CMK (cell line): ENCODE data around the gene DNAH3.
"Not testable (repeated sequence)": the region's sequence is repeated elsewhere in the genome, so short reads cannot be mapped to it uniquely, and the experiment has no call there.

ENCODE experiments used
- DNase-seq: peaks from one replicate; pipeline ENCODE4 v3.0.0-alpha.2; 2010; ENCODE audit warnings: low read depth

The DNAH3 gene, protein sequence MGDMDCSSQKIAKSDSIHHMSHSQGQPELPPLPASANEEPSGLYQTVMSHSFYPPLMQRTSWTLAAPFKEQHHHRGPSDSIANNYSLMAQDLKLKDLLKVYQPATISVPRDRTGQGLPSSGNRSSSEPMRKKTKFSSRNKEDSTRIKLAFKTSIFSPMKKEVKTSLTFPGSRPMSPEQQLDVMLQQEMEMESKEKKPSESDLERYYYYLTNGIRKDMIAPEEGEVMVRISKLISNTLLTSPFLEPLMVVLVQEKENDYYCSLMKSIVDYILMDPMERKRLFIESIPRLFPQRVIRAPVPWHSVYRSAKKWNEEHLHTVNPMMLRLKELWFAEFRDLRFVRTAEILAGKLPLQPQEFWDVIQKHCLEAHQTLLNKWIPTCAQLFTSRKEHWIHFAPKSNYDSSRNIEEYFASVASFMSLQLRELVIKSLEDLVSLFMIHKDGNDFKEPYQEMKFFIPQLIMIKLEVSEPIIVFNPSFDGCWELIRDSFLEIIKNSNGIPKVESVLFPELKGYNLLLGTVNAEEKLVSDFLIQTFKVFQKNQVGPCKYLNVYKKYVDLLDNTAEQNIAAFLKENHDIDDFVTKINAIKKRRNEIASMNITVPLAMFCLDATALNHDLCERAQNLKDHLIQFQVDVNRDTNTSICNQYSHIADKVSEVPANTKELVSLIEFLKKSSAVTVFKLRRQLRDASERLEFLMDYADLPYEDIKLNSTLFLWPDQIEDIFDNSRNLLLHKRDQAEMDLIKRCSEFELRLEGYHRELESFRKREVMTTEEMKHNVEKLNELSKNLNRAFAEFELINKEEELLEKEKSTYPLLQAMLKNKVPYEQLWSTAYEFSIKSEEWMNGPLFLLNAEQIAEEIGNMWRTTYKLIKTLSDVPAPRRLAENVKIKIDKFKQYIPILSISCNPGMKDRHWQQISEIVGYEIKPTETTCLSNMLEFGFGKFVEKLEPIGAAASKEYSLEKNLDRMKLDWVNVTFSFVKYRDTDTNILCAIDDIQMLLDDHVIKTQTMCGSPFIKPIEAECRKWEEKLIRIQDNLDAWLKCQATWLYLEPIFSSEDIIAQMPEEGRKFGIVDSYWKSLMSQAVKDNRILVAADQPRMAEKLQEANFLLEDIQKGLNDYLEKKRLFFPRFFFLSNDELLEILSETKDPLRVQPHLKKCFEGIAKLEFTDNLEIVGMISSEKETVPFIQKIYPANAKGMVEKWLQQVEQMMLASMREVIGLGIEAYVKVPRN (N-terminal part only)

GRCh38 chr16:21150375-21151001, at the start of gene DNAH3:
Gene DNAH3 (minus strand): TSS chr16:21150846. CDS start chr16:21150319, 527 bp downstream.
- no peak for DNase-seq

- no peak for DNase-seq
Observed at GRCh38 chr16:21199607-21200218, 49.1 kb upstream of the DNAH3 start.

GRCh38 chr16:21197621-21198020, 47.0 kb upstream of the DNAH3 start:
- no peak for DNase-seq

GRCh38 chr16:21197112-21197511, 46.5 kb upstream of the DNAH3 start:
- no peak for DNase-seq

GRCh38 chr16:21195330-21195729, 44.7 kb upstream of the DNAH3 start:
- DNase-seq = not testable (repeated sequence)

GRCh38 chr16:21194771-21195301, 44.2 kb upstream of the DNAH3 start:
- DNase-seq = no peak

DNA sequence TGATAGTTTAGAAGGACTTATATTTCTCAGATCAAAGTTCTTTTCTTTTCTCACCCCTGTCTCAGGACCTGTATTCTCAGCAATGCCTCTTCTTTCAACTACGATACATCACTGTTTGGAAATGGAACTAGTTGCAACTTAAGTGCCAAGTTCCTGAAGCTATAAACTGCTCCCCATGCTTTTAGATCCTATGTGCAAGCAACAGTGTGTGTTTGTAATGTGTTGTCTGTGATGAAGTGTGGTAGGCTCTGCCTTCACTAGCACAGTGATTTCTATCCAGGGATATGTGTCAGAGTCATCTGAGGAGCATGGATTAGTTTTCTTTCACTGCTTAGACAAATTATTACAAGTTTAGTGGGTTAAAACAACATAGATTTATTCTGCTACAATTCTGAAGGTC, 42.3 kb upstream of the DNAH3 start:
- no peak for DNase-seq

DNA sequence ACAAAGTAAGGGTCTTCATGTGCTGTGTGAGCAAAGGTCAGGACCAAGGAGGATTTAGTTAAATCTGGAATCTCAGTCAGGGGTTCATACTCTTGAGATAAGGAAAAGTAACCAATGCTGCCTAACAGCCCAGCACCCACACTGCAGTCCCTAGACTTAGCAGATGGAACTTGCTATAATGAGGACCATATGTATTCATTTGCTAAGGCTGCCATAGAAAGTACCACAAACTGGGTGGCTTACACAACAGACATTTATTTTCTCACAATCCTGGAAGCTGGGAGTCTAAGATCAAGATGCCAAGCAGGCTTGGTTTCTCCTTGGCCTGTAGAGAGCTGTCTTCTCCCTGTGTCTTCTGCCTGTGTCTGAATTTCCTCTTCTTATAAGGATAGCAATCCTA, 40.0 kb upstream of the DNAH3 start:
- DNase-seq = no peak

- no peak for DNase-seq
Observed at GRCh38 chr16:21190013-21190412, 39.4 kb upstream of the DNAH3 start.

- no peak for DNase-seq
Observed at GRCh38 chr16:21189311-21189710, 38.7 kb upstream of the DNAH3 start.

DNA sequence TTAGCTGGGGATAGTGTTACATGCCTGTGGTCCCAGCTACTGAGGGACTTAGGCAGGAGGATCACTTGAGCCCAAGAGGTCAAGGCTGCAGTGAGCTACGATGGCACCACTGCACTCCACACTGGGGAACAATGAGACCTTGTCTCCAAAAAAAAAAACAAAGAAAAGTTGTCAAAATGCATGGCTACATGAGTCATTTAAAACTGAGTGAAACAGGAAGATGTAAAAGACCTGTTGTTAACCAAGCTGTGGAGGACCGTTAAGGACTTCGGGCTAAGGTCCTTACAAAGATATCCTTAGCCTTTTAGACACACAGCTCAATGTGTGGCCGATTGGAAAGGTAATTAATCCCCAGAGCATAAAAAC, 35.7 kb upstream of the DNAH3 start:
- DNase-seq = no peak

GRCh38 chr16:21185659-21186325, 35.1 kb upstream of the DNAH3 start:
- no peak for DNase-seq

DNA sequence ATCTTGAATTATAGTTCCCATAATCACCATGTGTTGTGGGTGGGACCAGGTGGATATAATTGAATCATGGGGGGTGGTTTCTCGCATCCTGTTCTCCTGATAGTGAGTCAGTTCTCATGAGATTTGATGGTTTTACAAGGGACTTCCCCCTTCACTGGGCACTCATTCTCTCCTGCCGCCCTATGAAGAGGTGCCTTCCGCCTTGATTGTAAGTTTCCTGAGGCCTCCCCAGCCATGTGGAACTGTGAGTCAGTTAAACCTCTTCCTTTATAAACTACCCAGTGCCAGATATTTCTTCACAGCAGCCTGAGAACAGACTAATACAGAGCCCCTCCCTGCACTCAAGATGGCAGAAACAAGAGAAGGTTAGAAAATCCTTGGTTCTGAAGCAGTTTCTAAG, 34.2 kb upstream of the DNAH3 start:
- no peak for DNase-seq

DNA sequence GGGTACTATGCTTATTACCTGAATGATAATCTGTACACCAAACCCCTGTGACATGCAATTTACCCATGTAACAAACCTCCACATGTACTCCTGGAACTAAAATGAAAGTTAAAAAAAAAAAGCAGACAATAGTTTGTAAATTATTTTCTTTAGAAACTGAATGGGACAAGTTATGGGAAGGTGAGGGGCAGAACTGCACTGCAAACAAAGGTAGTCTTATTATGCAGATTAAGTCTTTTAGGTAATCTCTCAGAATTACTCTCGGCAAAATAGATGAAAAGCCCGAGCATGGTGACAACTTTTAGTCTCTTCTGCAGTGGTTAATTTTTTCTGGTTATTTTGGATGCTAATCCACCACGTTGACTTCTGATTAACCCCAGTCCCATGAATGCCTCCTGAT, 33.3 kb upstream of the DNAH3 start:
- no peak for DNase-seq

DNA sequence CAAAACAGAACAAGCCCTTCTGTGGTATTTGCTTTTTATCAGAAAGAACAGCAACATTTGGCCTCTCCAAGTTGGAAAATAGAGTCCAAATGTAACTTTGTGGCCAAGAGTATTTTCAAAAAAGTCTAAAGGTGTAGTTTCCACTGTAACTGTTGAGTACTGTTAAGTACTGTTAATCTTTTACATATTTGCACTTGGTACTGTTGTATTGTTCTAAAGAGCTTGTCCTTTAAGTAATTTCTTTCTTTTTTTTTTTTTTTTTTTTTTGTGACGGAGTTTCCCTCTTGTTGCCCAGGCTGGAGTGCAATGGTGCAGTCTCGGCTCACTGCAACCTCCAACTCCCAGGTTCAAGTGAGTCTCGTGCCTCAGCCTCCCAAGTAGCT, 29.3 kb upstream of the DNAH3 start:
- DNase-seq = no peak

DNA sequence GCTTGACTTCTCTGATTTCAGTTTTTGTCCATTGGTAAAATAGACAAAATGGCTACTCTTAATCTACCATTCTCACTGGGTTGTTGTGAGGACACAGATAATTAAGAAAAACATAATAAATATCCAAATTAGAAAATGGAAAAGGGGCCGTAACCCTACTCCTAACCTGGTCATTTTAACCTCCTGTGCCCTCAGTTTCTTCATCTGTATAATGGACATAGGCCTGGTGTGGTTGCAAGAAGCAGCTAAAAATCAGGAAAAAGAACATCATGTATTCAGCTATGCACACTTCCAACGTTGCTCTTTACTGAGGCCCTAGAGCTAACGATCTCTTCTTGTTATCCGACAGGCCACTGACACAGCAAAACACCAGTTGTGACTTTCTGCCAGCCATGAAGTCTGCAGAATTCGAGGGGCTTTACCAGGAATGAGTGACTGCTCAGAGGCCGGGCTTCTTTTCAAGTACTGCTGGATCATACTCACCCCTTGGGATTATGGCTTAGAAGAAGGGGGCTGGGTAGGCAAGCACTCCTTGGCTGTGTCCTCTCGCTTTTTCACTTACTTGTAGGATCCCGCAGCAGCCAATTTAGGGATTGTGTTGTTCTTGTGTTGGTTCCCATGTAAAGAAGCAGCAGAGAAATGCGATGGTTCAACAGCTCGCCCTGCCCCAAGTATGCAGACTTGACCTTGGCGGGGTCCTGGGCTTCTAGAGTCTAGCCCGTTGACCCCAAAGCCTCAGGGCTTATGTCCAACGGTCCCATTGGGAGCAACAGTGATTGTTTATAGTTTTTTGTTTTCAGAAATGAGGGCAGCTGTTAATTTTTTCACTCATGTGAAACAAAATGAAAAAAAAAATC, 28.7 kb upstream of the DNAH3 start:
- no peak for DNase-seq

DNA sequence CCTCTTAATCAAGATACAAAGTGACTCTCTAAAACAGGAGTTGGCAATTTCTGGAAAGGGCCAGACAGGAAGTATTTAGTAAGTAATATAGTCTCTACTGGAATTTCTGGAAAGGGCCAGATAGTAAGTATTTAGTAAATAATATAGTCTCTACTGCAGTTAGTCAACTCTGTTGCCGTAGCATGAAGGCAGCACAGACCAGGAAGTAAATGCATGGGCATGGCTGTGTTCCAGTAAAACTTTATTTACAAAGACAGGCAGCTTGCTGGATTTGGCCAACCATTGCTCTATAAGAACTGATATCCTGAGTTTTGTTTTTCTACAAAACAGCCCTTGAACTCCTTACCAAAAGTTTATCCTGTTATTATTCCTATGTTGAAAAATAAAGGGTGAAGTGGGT, 24.8 kb upstream of the DNAH3 start:
- no peak for DNase-seq

DNA sequence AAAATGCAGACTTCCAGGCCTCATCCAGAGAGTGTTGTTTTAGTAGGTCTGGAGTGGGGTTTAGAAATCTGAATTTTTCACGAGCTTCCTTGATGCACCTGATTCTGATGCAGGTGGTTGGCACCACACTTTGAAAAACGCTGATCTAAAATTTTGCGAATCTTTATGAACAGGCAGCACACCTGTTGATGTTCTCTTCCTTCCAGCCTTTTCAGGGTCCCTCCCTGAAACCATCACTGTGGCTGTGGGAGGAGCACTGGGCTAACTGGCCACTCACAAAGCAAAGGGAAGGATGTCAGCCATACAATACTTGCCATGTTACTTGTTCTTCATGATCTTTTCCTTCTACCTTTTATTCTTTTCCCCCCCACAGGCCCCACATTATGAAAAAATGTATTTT, 22.0 kb upstream of the DNAH3 start:
- no peak for DNase-seq

DNA sequence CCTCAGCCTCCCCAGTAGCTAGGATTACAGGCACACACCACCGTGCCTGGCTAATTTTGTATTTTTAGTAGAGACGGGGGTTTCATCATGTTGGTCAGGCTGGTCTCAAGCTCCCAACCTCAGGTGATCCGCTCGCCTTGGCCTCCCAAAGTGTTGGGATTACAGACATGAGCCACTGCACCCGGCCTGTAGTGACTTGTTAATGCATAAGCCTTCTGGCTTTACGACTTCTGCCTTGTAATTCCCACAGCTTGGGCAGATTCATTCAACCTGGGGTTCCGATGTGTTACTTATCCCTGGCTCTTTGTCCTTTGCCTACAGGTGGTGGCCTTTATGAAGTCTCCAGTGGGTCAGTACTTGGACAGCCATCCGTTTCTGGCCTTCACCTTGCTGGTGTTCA, 19.5 kb upstream of the DNAH3 start:
- DNase-seq = not testable (repeated sequence)
